Uterine smooth muscle cell (primary cell): Measurements from ENCODE around the gene ANAPC7. TPM values are rescaled to one million over a fixed set of nuclear protein-coding genes. Genes with fewer than 3 reads are reported as not detected.

ENCODE experiments used
- total RNA-seq: library from RNA; depleted of rRNA; stranded (reverse); fragments of >200 nt; gene quantifications from 2 replicates; pipeline ENCODE4 v1.2.3, GENCODE V29; 2014

ANAPC7 gene, protein sequence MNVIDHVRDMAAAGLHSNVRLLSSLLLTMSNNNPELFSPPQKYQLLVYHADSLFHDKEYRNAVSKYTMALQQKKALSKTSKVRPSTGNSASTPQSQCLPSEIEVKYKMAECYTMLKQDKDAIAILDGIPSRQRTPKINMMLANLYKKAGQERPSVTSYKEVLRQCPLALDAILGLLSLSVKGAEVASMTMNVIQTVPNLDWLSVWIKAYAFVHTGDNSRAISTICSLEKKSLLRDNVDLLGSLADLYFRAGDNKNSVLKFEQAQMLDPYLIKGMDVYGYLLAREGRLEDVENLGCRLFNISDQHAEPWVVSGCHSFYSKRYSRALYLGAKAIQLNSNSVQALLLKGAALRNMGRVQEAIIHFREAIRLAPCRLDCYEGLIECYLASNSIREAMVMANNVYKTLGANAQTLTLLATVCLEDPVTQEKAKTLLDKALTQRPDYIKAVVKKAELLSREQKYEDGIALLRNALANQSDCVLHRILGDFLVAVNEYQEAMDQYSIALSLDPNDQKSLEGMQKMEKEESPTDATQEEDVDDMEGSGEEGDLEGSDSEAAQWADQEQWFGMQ
- 47.9 and 65.2 TPM in 2 replicates for total RNA-seq

DNA sequence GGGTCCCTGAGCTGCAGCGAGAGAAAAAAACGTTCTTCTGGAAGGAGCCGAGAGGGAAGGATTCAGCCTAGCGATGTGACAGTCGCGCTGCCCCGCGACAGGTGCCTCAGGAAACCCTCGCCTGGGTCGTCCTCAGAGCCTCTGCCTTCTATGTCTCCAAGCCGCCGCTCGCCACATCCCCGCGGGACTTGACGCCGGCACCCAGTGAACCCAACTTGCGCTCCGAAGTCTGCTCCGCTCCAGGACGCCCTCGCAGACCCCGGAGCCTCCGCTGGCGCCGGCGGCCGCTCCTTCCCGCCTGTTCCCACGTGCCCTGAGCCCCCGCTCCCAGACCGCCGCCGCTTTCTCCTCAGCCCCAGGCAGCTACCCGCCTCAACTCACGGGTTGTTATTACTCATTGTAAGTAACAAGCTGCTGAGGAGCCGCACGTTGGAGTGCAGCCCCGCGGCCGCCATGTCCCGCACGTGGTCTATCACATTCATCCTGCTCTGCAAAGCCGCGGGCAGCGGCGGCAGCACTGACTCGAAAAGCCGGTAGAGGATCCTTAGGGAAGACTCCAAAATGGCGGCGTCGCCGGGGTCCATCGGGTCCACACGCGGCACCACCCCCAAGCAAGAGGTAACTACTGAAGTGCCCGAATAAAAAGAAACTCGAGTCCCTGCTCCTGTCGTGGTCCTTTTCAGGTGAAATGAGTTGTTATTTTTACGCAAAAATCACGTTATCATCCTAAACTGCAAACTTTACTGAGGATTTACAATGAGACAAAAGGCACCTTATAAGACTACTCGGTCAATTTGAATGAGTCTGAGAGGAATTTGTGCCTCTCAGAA lies at the start of gene ANAPC7:
TSS of gene ANAPC7 (minus strand) at position 563 of the 830 bp plus-strand sequence. CDS start at position 482, 81 bp downstream.

DNA sequence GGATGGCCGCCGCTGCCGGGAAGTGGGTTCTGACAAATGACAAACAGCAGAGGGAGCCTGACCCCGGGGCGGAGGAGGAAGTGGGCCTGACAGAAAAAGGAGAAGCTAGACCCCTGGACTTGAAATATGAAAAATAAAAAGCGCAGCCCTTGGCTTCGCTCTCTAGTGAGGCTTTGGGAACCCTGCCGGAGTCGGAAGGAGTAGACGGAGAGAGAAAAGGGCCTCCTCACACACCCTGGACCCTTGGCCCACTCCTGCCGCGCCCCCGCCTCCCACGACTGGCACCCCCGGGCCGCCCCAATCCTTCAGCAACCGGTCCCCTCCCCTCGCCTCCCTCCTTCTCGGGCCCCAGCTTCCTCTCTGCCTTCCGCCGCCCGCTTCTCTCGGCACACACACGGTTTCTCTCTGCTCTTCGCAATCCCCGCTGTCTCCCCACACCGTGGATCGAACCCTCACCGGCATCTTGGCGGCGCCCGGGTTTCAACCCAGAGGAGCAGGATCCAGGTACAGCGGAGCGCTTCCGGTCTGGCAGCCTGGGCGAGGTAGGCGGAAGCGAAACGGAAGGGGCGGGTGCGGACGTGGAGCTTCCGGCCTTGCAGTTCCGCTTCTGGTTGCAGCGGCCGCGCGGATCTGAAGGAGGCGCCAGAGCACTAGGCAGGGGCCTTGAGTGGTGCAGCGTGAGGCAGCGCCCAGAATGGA lies 46.4 kb upstream of the ANAPC7 start, which contains the start of gene ARPC3:
TSS of gene ARPC3 (minus strand) at position 539 of the 699 bp plus-strand sequence. CDS start at position 462, 77 bp downstream.

Other genes with a start within 250 kb of the ANAPC7 start
- gene ATP2A2, start 122.5 kb downstream of the ANAPC7 start, total RNA-seq = 170 and 243 TPM in 2 replicates
- gene ARPC3, start 46.6 kb upstream of the ANAPC7 start, total RNA-seq = 244 and 247 TPM in 2 replicates
- gene GPN3, start 64.5 kb upstream of the ANAPC7 start, total RNA-seq = 17.1 and 28.1 TPM in 2 replicates
- 15.2 and 19.4 TPM in 2 replicates for gene FAM216A, start 65.1 kb upstream of the ANAPC7 start, total RNA-seq
- gene VPS29, start 98.4 kb upstream of the ANAPC7 start, total RNA-seq = 54.0 and 93.1 TPM in 2 replicates
- 0.25 and 0.55 TPM in 2 replicates for gene RAD9B, start 98.6 kb upstream of the ANAPC7 start, total RNA-seq
- 10.9 and 12.4 TPM in 2 replicates for gene PPTC7, start 179.6 kb upstream of the ANAPC7 start, total RNA-seq
- 20.0 and 29.7 TPM in 2 replicates for gene TCTN1, start 210.4 kb upstream of the ANAPC7 start, total RNA-seq